WI38 (cell line): Measurements from ENCODE around the gene OTOG.

Experiments used
- H3K4me3 ChIP-seq: 2 replicates; pipeline ENCODE4 v1.5.1; 2011; ENCODE audit warnings: low read depth, mild to moderate bottlenecking, control low read depth, low read length
- CTCF ChIP-seq: IDR thresholded peaks from 2 replicates; pipeline ENCODE4 v1.5.1; 2012; ENCODE audit warnings: low read depth, mild to moderate bottlenecking, control low read depth, low read length

OTOG gene

DNA sequence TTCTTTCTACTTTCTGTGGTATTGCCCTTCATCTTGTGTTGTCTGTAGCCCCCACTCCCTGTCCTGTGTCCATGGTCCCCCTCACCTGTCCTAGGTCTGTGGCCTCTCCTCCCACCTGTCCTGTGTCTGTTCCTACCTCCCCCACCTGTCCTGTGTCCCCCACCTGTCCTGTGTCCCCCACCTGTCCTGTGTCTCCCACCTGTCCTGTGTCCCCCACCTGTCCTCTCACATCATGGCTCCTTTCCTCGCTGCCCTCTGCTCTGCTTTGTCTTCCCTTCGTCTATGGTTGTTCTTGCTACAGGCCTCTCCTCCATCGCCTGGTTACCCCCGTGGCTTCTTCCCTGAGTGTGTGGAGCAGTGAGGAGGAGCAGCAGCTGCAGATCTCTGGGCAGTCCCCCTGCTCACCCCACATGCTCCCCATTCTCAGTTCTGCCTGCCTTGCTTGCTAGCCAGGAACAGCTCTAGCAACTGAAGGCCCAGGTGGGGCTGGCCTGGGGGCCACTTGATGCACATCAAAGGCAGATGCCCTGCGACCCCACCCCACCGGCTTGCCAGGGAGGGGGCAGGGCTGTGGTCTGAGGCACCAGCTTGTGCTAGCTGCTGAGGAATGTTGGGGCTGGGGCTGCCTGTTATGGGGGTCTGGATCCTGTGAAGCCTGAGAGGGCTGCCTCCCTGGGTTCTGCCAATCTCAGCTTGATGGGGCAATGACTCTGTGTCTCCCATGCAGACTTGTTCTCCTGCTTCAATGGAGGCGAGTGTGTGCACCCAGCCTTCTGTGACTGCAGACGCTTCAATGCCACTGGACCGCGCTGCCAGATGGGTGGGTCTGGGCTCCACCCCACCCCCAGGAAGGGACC is 5.6 kb downstream of the OTOG start:
- TF ChIP-seq CTCF = no peak
- H3K4me3 ChIP-seq = no peak overlapping the region

- no peak for TF ChIP-seq CTCF
- no peak overlapping the region for H3K4me3 ChIP-seq
Observed at GRCh38 chr11:17553249-17553546, 6.1 kb downstream of the OTOG start.

- TF ChIP-seq CTCF = no peak
Observed at GRCh38 chr11:17554487-17554886, 7.4 kb downstream of the OTOG start.

GRCh38 chr11:17556999-17557398 is 9.9 kb downstream of the OTOG start:
- no peak for TF ChIP-seq CTCF
- no peak overlapping the region for H3K4me3 ChIP-seq

More at GRCh38 chr11:17554487-17554886, 7.4 kb downstream of the OTOG start:
- H3K4me3 ChIP-seq = no peak overlapping the region

DNA sequence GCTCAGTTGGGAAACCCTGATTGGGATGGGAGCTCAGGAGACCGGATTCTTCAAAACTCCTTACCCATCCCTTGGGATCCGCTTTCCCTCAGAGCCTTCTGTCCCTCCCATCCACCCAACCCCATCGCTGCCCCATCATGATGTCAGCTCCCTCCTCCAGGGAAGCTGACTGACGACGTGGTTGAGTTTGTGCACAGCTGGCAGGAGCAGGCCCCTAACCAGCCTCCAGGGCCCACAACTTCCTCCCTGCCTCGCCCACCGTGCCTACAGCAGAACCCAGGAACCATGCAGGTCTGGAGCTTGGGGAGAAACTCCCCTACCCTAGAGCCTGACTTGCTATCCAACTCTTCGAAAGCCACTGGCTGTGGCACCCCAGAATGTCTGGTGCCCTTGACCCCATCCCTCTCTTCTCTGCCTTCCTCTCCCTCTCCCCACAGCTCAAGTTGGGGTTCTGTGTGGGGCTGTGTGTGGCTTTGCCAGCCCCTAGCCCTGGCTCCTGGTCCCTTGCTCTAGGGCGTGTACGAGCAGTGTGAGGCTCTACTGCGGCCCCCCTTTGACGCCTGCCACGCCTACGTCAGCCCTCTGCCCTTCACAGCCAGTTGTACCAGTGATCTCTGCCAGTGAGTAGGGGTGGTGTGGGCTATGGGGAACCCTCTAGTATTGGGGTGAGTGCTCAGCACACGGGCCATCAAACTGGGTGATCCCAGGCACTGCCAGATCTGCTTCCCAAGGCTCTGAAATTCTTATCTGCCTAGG is 11.1 kb downstream of the OTOG start:
- no peak overlapping the region for H3K4me3 ChIP-seq
- no peak for TF ChIP-seq CTCF

DNA sequence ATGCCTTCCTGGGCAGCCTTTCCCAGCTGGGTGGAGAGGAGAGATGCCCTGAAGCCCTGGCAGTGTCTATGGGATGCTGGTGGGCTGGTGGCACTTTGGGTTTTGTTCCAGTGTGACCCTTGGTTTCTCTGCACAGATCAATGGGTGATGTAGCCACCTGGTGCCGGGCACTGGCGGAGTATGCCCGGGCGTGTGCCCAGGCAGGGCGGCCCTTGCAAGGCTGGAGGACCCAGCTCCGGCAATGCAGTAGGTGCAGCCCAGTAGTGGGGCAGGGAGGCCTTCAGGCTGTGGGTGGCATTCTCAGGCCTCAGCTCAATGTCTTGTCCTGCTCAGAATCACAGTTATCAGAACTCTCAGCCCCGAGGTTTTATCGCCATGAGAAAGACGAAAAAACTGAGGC is 11.9 kb downstream of the OTOG start:
- no peak for TF ChIP-seq CTCF
- H3K4me3 ChIP-seq = no peak overlapping the region

DNA sequence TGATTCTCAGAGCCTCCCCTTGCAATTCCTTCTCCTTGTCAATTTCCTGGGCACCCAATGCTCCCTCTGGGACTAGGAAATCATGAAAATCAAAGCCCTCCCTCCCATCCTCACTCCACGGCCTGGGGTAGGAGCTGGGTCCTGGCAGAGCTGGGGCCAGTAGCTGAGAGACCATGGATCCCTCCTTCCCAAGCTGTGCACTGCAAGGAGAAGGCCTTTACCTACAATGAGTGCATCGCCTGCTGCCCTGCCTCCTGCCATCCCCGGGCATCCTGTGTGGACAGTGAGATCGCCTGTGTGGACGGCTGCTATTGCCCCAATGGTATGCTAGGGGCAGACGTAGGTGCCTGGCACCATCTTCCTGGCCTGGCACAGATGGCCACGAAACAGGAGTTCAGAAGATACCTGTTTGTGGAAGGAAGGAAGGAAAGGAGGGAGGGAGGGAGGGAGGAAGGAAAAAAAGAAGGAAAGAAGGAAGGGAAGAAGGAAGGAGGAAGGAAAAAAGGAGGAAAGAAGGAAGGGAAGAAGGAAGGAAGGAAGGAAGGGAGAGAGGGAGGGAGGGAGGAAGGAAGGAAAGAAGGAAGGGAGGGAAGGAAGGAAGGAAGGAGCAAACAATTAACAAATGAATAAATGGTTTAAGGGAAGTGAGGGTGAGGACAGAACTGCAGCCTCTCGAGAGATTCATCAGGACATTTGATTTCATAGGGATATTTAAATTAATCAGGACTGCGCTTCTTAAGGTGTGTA is 12.5 kb downstream of the OTOG start:
- H3K4me3 ChIP-seq = no peak overlapping the region
- TF ChIP-seq CTCF = no peak
